ENCODE measurements around the gene CORO1C. TPM values are rescaled to one million over a fixed set of nuclear protein-coding genes. Genes with fewer than 3 reads are reported as not detected.

The CORO1C gene
- total RNA-seq, 1 donor from 2014 or later: 68.3 TPM

DNA sequence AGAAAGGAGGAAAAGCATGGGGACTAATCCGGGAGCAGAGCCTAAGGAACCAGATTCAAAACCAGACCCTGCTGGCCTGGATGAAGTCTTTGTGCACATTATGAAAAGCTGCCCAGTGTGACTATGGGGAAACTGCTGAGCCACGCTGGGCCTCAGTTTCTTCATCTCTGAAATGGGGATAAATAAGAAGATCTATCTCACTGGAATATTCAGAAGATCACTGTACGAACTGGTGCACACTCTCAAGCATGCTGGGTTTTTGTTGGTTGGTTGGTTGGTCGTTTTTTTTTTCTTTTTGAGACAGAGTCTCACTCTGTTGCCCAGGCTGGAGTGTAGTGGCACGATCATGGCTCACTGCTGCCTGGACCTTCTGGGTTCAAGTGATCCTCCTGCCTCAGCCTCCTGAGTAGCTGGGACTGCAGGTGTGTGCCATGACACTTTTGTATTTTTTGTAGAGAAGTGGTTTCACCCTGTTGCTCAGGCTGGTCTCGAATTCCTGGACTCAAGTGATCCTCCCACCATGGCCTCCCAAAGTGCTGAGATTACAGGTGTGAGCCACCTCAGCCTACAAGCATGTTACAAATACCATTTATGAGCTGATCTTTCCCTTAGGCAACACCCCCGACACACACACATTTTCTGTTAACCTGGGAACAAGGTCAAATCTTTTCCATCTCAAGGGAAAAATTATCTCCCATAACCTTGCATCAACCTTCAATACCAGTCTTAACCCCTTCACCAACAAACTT is 33.4 kb upstream of the CORO1C start:
- intact Hi-C loops (cut with micrococcal nuclease): loop anchor here (5.0 kb wide), 1 partner anchor 32 kb away; the partner anchor contains the start of gene CORO1C
- ATAC-seq (ENCODE audit: low read depth): no peak
- ChIA-PET CTCF (interaction anchor here (1.1 kb wide), 1 partner anchor 186 kb away, joined by 3 read pairs; no protein-coding TSS in a partner anchor), POLR2A (no interaction called here)
- Mint-ChIP-seq H3K9me3 (no peaks in the 10 kb centered on the region), H3K4me3 (no peak overlapping the region), H3K4me1 (peaks cover 18% of the 10 kb centered on the region), H3K27ac (peak overlapping the region; percentile 38), H3K36me3 (ENCODE audit: low read depth) (no peaks in the 10 kb centered on the region), H3K27me3 (no peaks in the 10 kb centered on the region)
- DNase-seq: no peak
- TF ChIP-seq, protein P1, sequence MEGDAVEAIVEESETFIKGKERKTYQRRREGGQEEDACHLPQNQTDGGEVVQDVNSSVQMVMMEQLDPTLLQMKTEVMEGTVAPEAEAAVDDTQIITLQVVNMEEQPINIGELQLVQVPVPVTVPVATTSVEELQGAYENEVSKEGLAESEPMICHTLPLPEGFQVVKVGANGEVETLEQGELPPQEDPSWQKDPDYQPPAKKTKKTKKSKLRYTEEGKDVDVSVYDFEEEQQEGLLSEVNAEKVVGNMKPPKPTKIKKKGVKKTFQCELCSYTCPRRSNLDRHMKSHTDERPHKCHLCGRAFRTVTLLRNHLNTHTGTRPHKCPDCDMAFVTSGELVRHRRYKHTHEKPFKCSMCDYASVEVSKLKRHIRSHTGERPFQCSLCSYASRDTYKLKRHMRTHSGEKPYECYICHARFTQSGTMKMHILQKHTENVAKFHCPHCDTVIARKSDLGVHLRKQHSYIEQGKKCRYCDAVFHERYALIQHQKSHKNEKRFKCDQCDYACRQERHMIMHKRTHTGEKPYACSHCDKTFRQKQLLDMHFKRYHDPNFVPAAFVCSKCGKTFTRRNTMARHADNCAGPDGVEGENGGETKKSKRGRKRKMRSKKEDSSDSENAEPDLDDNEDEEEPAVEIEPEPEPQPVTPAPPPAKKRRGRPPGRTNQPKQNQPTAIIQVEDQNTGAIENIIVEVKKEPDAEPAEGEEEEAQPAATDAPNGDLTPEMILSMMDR (IDR thresholded peaks at IDR 0.05): no peak

DNA sequence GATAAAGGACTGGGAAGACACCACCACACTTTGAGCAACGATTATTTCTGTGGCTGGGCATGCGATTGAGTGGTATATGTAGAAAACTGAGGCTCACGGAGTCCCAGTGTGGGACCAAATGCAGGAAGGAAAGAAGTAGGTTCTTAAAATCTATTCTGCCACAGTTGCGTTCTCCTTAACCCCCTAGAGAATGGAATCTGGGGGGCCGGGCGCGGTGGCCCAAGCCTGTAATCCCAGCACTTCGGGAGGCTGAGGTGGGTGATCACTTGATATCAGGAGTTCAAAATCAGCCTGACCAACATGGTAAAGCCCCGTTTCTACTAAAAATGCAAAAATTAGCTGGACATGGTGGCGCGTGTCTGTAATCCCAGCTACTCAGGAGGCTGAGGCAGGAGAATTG is 29.9 kb upstream of the CORO1C start:
- Mint-ChIP-seq H3K27ac (no peak overlapping the region), H3K9me3 (no peaks in the 10 kb centered on the region), H3K27me3 (no peaks in the 10 kb centered on the region), H3K4me3 (no peak overlapping the region), H3K36me3 (ENCODE audit: low read depth) (no peaks in the 10 kb centered on the region), H3K4me1 (no peaks in the 10 kb centered on the region)
- ChIA-PET CTCF (interaction anchor here (1.4 kb wide), 1 partner anchor 97 kb away, joined by 4 read pairs; no protein-coding TSS in a partner anchor), POLR2A (no interaction called here)
- intact Hi-C loops (cut with micrococcal nuclease): no loop called here
- DNase-seq (no peak), ATAC-seq (ENCODE audit: low read depth) (no peak)
- TF ChIP-seq, protein P1 (IDR thresholded peaks at IDR 0.05): no peak

DNA sequence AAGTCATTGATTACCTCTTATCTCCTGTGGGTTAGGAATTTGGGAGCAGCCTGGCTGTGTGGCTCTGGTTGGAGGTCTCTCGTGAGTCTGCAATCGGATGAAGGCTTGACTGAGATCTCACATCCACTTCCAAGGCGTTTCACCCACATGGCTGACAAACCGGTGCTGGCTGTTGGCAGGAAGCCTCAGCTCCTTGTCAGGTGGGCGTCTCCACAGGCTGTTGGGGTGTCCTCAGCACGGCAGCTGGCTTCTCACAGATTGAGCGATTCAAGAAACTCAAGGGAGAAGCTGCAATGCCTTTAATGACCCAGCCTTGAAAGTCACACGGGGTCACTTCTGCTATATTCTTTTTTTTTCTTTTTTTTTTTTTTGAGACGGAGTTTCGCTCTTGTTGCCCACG is 28.6 kb upstream of the CORO1C start:
- POLR2A ChIA-PET: no interaction called here
- intact Hi-C loops (cut with micrococcal nuclease): no loop called here
- no peak overlapping the region for H3K4me3 Mint-ChIP-seq
- H3K4me1 Mint-ChIP-seq: no peaks in the 10 kb centered on the region
- CTCF ChIA-PET: no interaction called here
- TF ChIP-seq, protein P1 (IDR thresholded peaks at IDR 0.05): no peak
- DNase-seq (no peak), ATAC-seq (ENCODE audit: low read depth) (no peak)
- no peaks in the 10 kb centered on the region for H3K9me3 Mint-ChIP-seq
- no peaks in the 10 kb centered on the region for H3K36me3 Mint-ChIP-seq (ENCODE audit: low read depth)
- H3K27ac Mint-ChIP-seq: no peak overlapping the region
- H3K27me3 Mint-ChIP-seq: no peaks in the 10 kb centered on the region

GRCh38 chr12:108757856-108758255 is 26.5 kb upstream of the CORO1C start:
- Mint-ChIP-seq H3K27me3 (no peaks in the 10 kb centered on the region), H3K36me3 (ENCODE audit: low read depth) (no peaks in the 10 kb centered on the region), H3K27ac (no peak overlapping the region), H3K4me1 (no peaks in the 10 kb centered on the region), H3K9me3 (no peaks in the 10 kb centered on the region), H3K4me3 (no peak overlapping the region)
- ChIA-PET CTCF (no interaction called here), POLR2A (interaction anchor here (0.7 kb wide), 2 partner anchors 22 to 37 kb away, joined by 12 read pairs; no protein-coding TSS in a partner anchor)
- DNase-seq: no peak
- intact Hi-C loops (cut with micrococcal nuclease): no loop called here
- no peak for ATAC-seq (ENCODE audit: low read depth)
- TF ChIP-seq, protein P1 (IDR thresholded peaks at IDR 0.05): no peak

DNA sequence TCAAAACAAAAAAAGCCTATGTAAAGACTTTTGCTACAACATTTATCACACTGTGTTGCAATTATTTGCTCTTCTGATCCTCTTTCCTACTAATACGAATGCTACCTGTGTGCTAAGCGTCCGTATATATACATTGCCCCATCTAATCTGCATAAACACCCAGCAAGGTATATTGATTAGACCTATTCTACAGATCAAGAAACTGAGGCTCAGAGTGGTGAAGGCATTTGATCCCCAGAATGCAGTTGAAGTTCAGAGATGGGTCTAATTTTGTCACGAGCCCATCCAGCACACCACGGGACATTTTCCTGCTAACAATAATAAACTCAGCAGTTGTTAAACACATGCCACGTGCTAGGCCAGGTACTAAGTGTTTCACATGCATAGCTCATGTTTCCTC is 25.1 kb upstream of the CORO1C start:
- ATAC-seq (ENCODE audit: low read depth) (no peak), DNase-seq (no peak)
- no peaks in the 10 kb centered on the region for H3K9me3 Mint-ChIP-seq
- TF ChIP-seq, protein P1 (IDR thresholded peaks at IDR 0.05): no peak
- H3K27me3 Mint-ChIP-seq: no peaks in the 10 kb centered on the region
- ChIA-PET CTCF (no interaction called here), POLR2A (no interaction called here)
- intact Hi-C loops (cut with micrococcal nuclease): no loop called here
- H3K4me3 Mint-ChIP-seq: no peak overlapping the region
- no peak overlapping the region for H3K27ac Mint-ChIP-seq
- H3K4me1 Mint-ChIP-seq: no peaks in the 10 kb centered on the region
- no peaks in the 10 kb centered on the region for H3K36me3 Mint-ChIP-seq (ENCODE audit: low read depth)
